Measurements from ENCODE around the gene ARHGAP24. TPM values are rescaled to one million over a fixed set of nuclear protein-coding genes. Genes with fewer than 3 reads are reported as not detected.

ARHGAP24 gene
- total RNA-seq, 2 donors from 2014 or later = 66.8 to 85.6 TPM

GRCh38 chr4:85509882-85510631, 35.1 kb downstream of the ARHGAP24 start:
- Mint-ChIP-seq H3K4me1 (peaks cover 7% of the 10 kb centered on the region), H3K9me3 (peaks cover 16% of the 10 kb centered on the region), H3K27ac (no peak overlapping the region), H3K4me3 (no peak overlapping the region), H3K27me3 (ENCODE audit: insufficient read depth) (no peaks in the 10 kb centered on the region), H3K36me3 (ENCODE audit: low read depth) (peaks cover 3% of the 10 kb centered on the region)
- TF ChIP-seq, protein P1, sequence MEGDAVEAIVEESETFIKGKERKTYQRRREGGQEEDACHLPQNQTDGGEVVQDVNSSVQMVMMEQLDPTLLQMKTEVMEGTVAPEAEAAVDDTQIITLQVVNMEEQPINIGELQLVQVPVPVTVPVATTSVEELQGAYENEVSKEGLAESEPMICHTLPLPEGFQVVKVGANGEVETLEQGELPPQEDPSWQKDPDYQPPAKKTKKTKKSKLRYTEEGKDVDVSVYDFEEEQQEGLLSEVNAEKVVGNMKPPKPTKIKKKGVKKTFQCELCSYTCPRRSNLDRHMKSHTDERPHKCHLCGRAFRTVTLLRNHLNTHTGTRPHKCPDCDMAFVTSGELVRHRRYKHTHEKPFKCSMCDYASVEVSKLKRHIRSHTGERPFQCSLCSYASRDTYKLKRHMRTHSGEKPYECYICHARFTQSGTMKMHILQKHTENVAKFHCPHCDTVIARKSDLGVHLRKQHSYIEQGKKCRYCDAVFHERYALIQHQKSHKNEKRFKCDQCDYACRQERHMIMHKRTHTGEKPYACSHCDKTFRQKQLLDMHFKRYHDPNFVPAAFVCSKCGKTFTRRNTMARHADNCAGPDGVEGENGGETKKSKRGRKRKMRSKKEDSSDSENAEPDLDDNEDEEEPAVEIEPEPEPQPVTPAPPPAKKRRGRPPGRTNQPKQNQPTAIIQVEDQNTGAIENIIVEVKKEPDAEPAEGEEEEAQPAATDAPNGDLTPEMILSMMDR (conservative IDR thresholded peaks at IDR 0.05) = no peak
- no peak for DNase-seq
- H3K36me3 ChIP-seq (ENCODE audit: control insufficient read depth, insufficient read depth, low read length) = no peaks in the 10 kb centered on the region
- no peaks in the 10 kb centered on the region for H3K27me3 ChIP-seq (ENCODE audit: control insufficient read depth, insufficient read depth, low read length, poor library complexity, severe bottlenecking)
- no peak overlapping the region for H3K27ac ChIP-seq (ENCODE audit: low read depth, low read length)
- H3K4me3 ChIP-seq (ENCODE audit: low read length) = no peak overlapping the region
- H3K9me3 ChIP-seq (ENCODE audit: control insufficient read depth, low read length) = peaks cover 8% of the 10 kb centered on the region
- 85 to 97% methylated on average over 3 to 5 of the region's 5 CpGs for WGBS, 2 experiments (ENCODE audit: insufficient coverage in 1 of 2, insufficient read length in 1 of 2)
- H3K9ac ChIP-seq (ENCODE audit: extremely low read depth, low read length, poor library complexity, severe bottlenecking) = no peak overlapping the region
- peaks cover 7% of the 10 kb centered on the region for H3K4me1 ChIP-seq (ENCODE audit: control insufficient read depth, insufficient read depth, low read length)

- H3K4me3 Mint-ChIP-seq = no peak overlapping the region
- no peaks in the 10 kb centered on the region for H3K36me3 ChIP-seq (ENCODE audit: control insufficient read depth, insufficient read depth, low read length)
- peaks cover 7% of the 10 kb centered on the region for H3K4me1 ChIP-seq (ENCODE audit: control insufficient read depth, insufficient read depth, low read length)
- H3K9me3 Mint-ChIP-seq = peaks cover 11% of the 10 kb centered on the region
- no peak overlapping the region for H3K27ac Mint-ChIP-seq
- H3K9ac ChIP-seq (ENCODE audit: extremely low read depth, low read length, poor library complexity, severe bottlenecking) = no peak overlapping the region
- WGBS, 2 experiments (ENCODE audit: insufficient coverage in 1 of 2, insufficient read length in 1 of 2) = 100% methylated on average over 1 to 3 of the region's 3 CpGs
- no peak overlapping the region for H3K27ac ChIP-seq (ENCODE audit: low read depth, low read length)
- no peak overlapping the region for H3K4me3 ChIP-seq (ENCODE audit: low read length)
- peaks cover 8% of the 10 kb centered on the region for H3K9me3 ChIP-seq (ENCODE audit: control insufficient read depth, low read length)
- no peaks in the 10 kb centered on the region for H3K27me3 Mint-ChIP-seq (ENCODE audit: insufficient read depth)
- H3K4me1 Mint-ChIP-seq = peaks cover 7% of the 10 kb centered on the region
- H3K27me3 ChIP-seq (ENCODE audit: control insufficient read depth, insufficient read depth, low read length, poor library complexity, severe bottlenecking) = no peaks in the 10 kb centered on the region
- peaks cover 3% of the 10 kb centered on the region for H3K36me3 Mint-ChIP-seq (ENCODE audit: low read depth)
- TF ChIP-seq, protein P1 (conservative IDR thresholded peaks at IDR 0.05) = no peak
- no peak for DNase-seq
Measured at GRCh38 chr4:85510632-85510984, 35.7 kb downstream of the ARHGAP24 start.

- H3K36me3 Mint-ChIP-seq (ENCODE audit: low read depth) = no peaks in the 10 kb centered on the region
- 0 to 45% methylated on average over 1 to 2 of the region's 2 CpGs for WGBS, 2 experiments (ENCODE audit: insufficient coverage in 1 of 2, insufficient read length in 1 of 2)
- H3K4me3 Mint-ChIP-seq = no peak overlapping the region
- peaks cover 3% of the 10 kb centered on the region for H3K27me3 Mint-ChIP-seq (ENCODE audit: insufficient read depth)
- peaks cover 7% of the 10 kb centered on the region for H3K4me1 Mint-ChIP-seq
- Histone ChIP-seq H3K27ac (ENCODE audit: low read depth, low read length) (no peak overlapping the region), H3K9me3 (ENCODE audit: control insufficient read depth, low read length) (peaks cover 3% of the 10 kb centered on the region), H3K4me1 (ENCODE audit: control insufficient read depth, insufficient read depth, low read length) (peaks cover 7% of the 10 kb centered on the region), H3K27me3 (ENCODE audit: control insufficient read depth, insufficient read depth, low read length, poor library complexity, severe bottlenecking) (no peaks in the 10 kb centered on the region), H3K9ac (ENCODE audit: extremely low read depth, low read length, poor library complexity, severe bottlenecking) (no peak overlapping the region), H3K4me3 (ENCODE audit: low read length) (no peak overlapping the region), H3K36me3 (ENCODE audit: control insufficient read depth, insufficient read depth, low read length) (no peaks in the 10 kb centered on the region)
- no peak overlapping the region for H3K27ac Mint-ChIP-seq
- H3K9me3 Mint-ChIP-seq = no peaks in the 10 kb centered on the region
- DNase-seq = no peak
- TF ChIP-seq, protein P1 (conservative IDR thresholded peaks at IDR 0.05) = no peak
Measured at GRCh38 chr4:85512446-85513205, 37.7 kb downstream of the ARHGAP24 start.

All from endodermal cell (in vitro differentiated cells).